GM10266 (cell line): ENCODE results near the gene MEF2C.

Source experiments
- DNase-seq: peaks from one replicate; pipeline ENCODE4 v3.0.0; 2012; ENCODE audit errors: extremely low spot score
- CTCF ChIP-seq: IDR thresholded peaks from 2 replicates; pipeline ENCODE4 v1.5.1; 2012; ENCODE audit warnings: mild to moderate bottlenecking, low read depth; ENCODE audit not compliant: control insufficient read depth, insufficient read depth; ENCODE audit errors: missing control alignments

MEF2C gene

GRCh38 chr5:88672644-88673252 lies 210.2 kb downstream of the MEF2C start:
- DNase-seq = no peak
- no peak for TF ChIP-seq CTCF

- no peak for TF ChIP-seq CTCF
- DNase-seq = no peak
Measured at GRCh38 chr5:88671505-88672499, 211.2 kb downstream of the MEF2C start.

GRCh38 chr5:88671106-88671504 lies 211.9 kb downstream of the MEF2C start:
- no peak for DNase-seq
- TF ChIP-seq CTCF = no peak

GRCh38 chr5:88670461-88670860 lies 212.5 kb downstream of the MEF2C start:
- no peak for TF ChIP-seq CTCF
- no peak for DNase-seq

- no peak for TF ChIP-seq CTCF
- no peak for DNase-seq
Measured at GRCh38 chr5:88669371-88670050, 213.5 kb downstream of the MEF2C start.

GRCh38 chr5:88667496-88668201 lies 215.3 kb downstream of the MEF2C start:
- no peak for TF ChIP-seq CTCF
- no peak for DNase-seq
